HEK293 (cell line): ENCODE data around the gene C19orf73.

Source experiments
- CTCF ChIA-PET: fragments of 350-600 bp; formaldehyde crosslinking; extraction: SDS; loops from one replicate; lab custom pipeline; 2021; ENCODE audit warnings: antibody characterized with exemption; lab: Yijun Ruan, JAX
- POLR2A ChIA-PET: fragments of 300-600 bp; formaldehyde crosslinking; extraction: SDS; loops from one replicate; lab custom pipeline; 2020; ENCODE audit warnings: antibody characterized with exemption, inconsistent platforms; lab: Yijun Ruan, JAX
- H3K27ac ChIP-seq: fragments of 200-500 bp; sonication (Bioruptor generic); 2 replicates; pipeline ENCODE4 v1.5.1; 2014; ENCODE audit warnings: low read depth, low read length, control low read depth, inconsistent platforms; ENCODE audit errors: extremely low read depth
- H3K36me3 ChIP-seq, 2 experiments: fragments of 200-500 bp in 1 of 2; sonication (Bioruptor generic) in 1 of 2; 1 replicate in 1 of 2; 2 replicates in 1 of 2; pipeline ENCODE4 v1.5.1; 2014 to 2017; ENCODE audit warnings: inconsistent platforms in 2 of 2, low read length in 2 of 2; ENCODE audit not compliant: control insufficient read depth in 2 of 2, insufficient read depth in 1 of 2
- H3K4me1 ChIP-seq: fragments of 200-500 bp; sonication (Bioruptor generic); 2 replicates; pipeline ENCODE4 v1.5.1; 2014; ENCODE audit warnings: mild to moderate bottlenecking, low read length, inconsistent platforms; ENCODE audit not compliant: control insufficient read depth, insufficient read depth
- H3K4me3 ChIP-seq: 2 replicates; pipeline ENCODE4 v1.5.1; 2011; ENCODE audit warnings: low read depth, mild to moderate bottlenecking, control low read depth, low read length, moderate library complexity
- H3K9me3 ChIP-seq: fragments of 200-500 bp; sonication (Bioruptor generic); 2 replicates; pipeline ENCODE4 v1.5.1; 2014; ENCODE audit warnings: low read depth, low read length, inconsistent platforms; ENCODE audit not compliant: control insufficient read depth, insufficient read depth
- GLI2 ChIP-seq: fragments of 450-650 bp; formaldehyde crosslinking; IDR thresholded peaks from 2 replicates; pipeline ENCODE4; 2017; ENCODE audit warnings: missing biosample characterization, missing genetic modification characterization, low read depth, borderline replicate concordance
- KLF10 ChIP-seq: fragments of 450-650 bp; IDR thresholded peaks from 2 replicates; pipeline ENCODE4 v1.5.1; 2018; ENCODE audit warnings: missing biosample characterization, mild to moderate bottlenecking, missing genetic modification characterization
- PRDM1 ChIP-seq: fragments of 450-650 bp; formaldehyde crosslinking; IDR thresholded peaks from 2 replicates; pipeline ENCODE4; 2016; ENCODE audit warnings: missing biosample characterization, missing genetic modification characterization
- TCF7L2 ChIP-seq: IDR thresholded peaks from 2 replicates; pipeline ENCODE4 v1.6.1; 2011; ENCODE audit warnings: low read depth, mild to moderate bottlenecking, inconsistent platforms, low read length, moderate library complexity, borderline replicate concordance
- ZFP41 ChIP-seq: fragments of 450-650 bp; formaldehyde crosslinking; IDR thresholded peaks from 2 replicates; pipeline ENCODE4 v1.5.1; 2016; ENCODE audit warnings: missing biosample characterization, missing genetic modification characterization, borderline replicate concordance
- ZFP69B ChIP-seq: fragments of 450-650 bp; formaldehyde crosslinking; IDR thresholded peaks from 2 replicates; pipeline ENCODE4 v1.5.1; 2016; ENCODE audit warnings: missing biosample characterization, missing genetic modification characterization
- ZNF175 ChIP-seq: fragments of 450-650 bp; formaldehyde crosslinking; IDR thresholded peaks from 2 replicates; pipeline ENCODE4 v1.5.1; 2016; ENCODE audit warnings: missing biosample characterization, missing genetic modification characterization
- ZNF501 ChIP-seq: fragments of 450-650 bp; formaldehyde crosslinking; IDR thresholded peaks from 2 replicates; pipeline ENCODE4 v1.5.1; 2016; ENCODE audit warnings: missing biosample characterization, missing genetic modification characterization
- ZNF510 ChIP-seq: fragments of 450-650 bp; formaldehyde crosslinking; IDR thresholded peaks from 2 replicates; pipeline ENCODE4 v1.5.1; 2018; ENCODE audit warnings: mild to moderate bottlenecking, missing genetic modification characterization, missing biosample characterization; ENCODE audit not compliant: insufficient replicate concordance
- ZNF600 ChIP-seq: fragments of 450-650 bp; formaldehyde crosslinking; IDR thresholded peaks from 2 replicates; pipeline ENCODE4 v1.5.1; 2016; ENCODE audit warnings: missing biosample characterization, missing genetic modification characterization
- ZNF768 ChIP-seq: fragments of 450-650 bp; formaldehyde crosslinking; IDR thresholded peaks from 2 replicates; pipeline ENCODE4 v1.5.1; 2018; ENCODE audit warnings: missing biosample characterization, mild to moderate bottlenecking, missing genetic modification characterization
- TF ChIP-seq, protein P1 (sequence below): sonication (generic); formaldehyde crosslinking; IDR thresholded peaks from 2 replicates; pipeline ENCODE4 v1.8.1; 2022; ENCODE audit warnings: mild to moderate bottlenecking, moderate library complexity, missing genetic modification reagents
- TF ChIP-seq, protein P2 (sequence below): fragments of 450-650 bp; formaldehyde crosslinking; IDR thresholded peaks from 2 replicates; pipeline ENCODE4 v1.5.1; 2016; ENCODE audit warnings: missing biosample characterization, missing genetic modification characterization, borderline replicate concordance
- TF ChIP-seq, protein P3 (sequence below): fragments of 450-650 bp; formaldehyde crosslinking; IDR thresholded peaks from 2 replicates; pipeline ENCODE4 v1.5.1; 2016; ENCODE audit warnings: missing biosample characterization, missing genetic modification characterization
- TF ChIP-seq, protein P4 (sequence below): fragments of 450-650 bp; formaldehyde crosslinking; IDR thresholded peaks from 2 replicates; pipeline ENCODE4 v1.5.1; 2016; ENCODE audit warnings: missing biosample characterization, missing genetic modification characterization, low read depth

The C19orf73 gene

DNA sequence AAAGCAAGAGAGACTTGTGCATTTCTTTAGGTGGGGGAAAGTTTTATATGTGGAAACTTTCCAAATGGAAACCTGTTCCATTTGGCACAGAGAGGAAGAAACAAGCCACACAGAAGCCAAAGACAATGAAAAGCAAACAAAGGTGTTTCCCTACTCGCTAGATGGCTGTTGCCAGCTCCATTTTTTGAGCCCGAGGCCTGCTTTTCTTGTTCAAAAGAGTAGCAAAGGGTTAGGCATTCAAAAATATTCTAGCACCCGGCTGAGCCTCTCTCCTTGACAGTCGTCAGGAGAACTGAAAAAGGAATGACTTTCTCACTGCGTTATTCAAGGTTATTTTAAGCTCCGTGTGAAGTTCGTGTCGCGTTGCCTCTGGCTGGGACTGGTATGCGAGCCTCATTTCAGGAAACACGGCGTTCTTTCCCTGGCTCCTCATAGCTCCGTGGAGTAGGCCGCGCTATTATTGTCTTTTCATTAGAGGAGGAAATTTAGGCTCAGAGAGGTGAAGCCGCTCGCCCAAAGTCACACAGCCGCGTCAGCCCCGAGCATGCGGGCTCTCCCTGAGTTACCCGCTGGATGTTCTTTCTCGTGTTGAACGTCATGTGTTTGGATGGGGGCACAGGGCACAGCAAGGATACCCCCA, 46.3 kb upstream of the C19orf73 start:
- POLR2A ChIA-PET, result no interaction called here
- H3K4me1 ChIP-seq, result no peaks in the 10 kb centered on the region
- H3K27ac ChIP-seq, result no peak overlapping the region
- TF ChIP-seq ZNF768 (tag by site-specific recombination) (peak; percentile 74; the same call in 1 of the 2 replicates), PRDM1 (peak; percentile 82), ZNF510 (tag by site-specific recombination) (no peak)
- TF ChIP-seq, protein P1, sequence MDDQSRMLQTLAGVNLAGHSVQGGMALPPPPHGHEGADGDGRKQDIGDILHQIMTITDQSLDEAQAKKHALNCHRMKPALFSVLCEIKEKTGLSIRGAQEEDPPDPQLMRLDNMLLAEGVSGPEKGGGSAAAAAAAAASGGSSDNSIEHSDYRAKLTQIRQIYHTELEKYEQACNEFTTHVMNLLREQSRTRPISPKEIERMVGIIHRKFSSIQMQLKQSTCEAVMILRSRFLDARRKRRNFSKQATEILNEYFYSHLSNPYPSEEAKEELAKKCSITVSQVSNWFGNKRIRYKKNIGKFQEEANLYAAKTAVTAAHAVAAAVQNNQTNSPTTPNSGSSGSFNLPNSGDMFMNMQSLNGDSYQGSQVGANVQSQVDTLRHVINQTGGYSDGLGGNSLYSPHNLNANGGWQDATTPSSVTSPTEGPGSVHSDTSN, result no peak
- TF ChIP-seq, all 188 proteins: peak for 2
- no peak overlapping the region for H3K4me3 ChIP-seq
- H3K9me3 ChIP-seq, result no peaks in the 10 kb centered on the region
- no peaks in the 10 kb centered on the region for H3K36me3 ChIP-seq
- CTCF ChIA-PET, result interaction anchor here (0.7 to 2.8 kb wide), 5 partner anchors 19 to 395 kb away, joined by 3 to 14 read pairs (median 4); no protein-coding TSS in a partner anchor

DNA sequence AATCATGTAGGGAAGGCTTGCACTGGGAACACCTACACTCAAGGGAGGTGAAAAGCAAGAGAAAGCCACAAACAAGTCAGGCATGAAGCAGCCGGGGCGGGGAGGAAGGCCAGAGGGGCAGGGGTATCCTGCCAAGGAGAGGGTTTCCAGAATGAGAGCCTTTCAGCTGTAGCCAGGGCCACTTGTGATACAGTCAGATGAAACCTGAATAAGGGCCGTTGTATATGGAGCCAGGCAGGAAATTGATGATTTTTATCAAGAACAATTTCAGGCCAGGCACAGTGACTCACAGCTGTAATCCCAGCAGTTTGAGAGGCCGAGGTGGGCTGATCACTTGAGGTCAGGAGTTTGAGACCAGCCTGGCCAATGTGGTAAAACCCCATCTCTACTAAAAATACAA, 43.0 kb upstream of the C19orf73 start:
- TF ChIP-seq, protein P2, sequence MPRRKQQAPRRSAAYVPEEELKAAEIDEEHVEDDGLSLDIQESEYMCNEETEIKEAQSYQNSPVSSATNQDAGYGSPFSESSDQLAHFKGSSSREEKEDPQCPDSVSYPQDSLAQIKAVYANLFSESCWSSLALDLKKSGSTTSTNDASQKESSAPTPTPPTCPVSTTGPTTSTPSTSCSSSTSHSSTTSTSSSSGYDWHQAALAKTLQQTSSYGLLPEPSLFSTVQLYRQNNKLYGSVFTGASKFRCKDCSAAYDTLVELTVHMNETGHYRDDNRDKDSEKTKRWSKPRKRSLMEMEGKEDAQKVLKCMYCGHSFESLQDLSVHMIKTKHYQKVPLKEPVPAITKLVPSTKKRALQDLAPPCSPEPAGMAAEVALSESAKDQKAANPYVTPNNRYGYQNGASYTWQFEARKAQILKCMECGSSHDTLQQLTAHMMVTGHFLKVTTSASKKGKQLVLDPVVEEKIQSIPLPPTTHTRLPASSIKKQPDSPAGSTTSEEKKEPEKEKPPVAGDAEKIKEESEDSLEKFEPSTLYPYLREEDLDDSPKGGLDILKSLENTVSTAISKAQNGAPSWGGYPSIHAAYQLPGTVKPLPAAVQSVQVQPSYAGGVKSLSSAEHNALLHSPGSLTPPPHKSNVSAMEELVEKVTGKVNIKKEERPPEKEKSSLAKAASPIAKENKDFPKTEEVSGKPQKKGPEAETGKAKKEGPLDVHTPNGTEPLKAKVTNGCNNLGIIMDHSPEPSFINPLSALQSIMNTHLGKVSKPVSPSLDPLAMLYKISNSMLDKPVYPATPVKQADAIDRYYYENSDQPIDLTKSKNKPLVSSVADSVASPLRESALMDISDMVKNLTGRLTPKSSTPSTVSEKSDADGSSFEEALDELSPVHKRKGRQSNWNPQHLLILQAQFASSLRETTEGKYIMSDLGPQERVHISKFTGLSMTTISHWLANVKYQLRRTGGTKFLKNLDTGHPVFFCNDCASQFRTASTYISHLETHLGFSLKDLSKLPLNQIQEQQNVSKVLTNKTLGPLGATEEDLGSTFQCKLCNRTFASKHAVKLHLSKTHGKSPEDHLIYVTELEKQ (tag by site-specific recombination), result no peak
- TF ChIP-seq ZNF501 (tag by site-specific recombination) (no peak), ZNF600 (no peak), ZNF175 (tag by site-specific recombination) (no peak), ZFP41 (tag by site-specific recombination) (no peak), TCF7L2 (no peak), ZFP69B (no peak), KLF10 (tag by site-specific recombination) (no peak), GLI2 (tag by site-specific recombination) (no peak)
- TF ChIP-seq, protein P3, sequence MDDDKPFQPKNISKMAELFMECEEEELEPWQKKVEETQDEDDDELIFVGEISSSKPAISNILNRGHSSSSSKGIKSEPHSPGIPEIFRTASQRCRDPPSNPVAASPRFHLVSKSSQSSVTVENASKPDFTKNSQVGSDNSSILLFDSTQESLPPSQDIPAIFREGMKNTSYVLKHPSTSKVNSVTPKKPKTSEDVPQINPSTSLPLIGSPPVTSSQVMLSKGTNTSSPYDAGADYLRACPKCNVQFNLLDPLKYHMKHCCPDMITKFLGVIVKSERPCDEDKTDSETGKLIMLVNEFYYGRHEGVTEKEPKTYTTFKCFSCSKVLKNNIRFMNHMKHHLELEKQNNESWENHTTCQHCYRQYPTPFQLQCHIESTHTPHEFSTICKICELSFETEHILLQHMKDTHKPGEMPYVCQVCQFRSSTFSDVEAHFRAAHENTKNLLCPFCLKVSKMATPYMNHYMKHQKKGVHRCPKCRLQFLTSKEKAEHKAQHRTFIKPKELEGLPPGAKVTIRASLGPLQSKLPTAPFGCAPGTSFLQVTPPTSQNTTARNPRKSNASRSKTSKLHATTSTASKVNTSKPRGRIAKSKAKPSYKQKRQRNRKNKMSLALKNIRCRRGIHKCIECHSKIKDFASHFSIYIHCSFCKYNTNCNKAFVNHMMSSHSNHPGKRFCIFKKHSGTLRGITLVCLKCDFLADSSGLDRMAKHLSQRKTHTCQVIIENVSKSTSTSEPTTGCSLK (tag by site-specific recombination), result no peak
- TF ChIP-seq, protein P4, sequence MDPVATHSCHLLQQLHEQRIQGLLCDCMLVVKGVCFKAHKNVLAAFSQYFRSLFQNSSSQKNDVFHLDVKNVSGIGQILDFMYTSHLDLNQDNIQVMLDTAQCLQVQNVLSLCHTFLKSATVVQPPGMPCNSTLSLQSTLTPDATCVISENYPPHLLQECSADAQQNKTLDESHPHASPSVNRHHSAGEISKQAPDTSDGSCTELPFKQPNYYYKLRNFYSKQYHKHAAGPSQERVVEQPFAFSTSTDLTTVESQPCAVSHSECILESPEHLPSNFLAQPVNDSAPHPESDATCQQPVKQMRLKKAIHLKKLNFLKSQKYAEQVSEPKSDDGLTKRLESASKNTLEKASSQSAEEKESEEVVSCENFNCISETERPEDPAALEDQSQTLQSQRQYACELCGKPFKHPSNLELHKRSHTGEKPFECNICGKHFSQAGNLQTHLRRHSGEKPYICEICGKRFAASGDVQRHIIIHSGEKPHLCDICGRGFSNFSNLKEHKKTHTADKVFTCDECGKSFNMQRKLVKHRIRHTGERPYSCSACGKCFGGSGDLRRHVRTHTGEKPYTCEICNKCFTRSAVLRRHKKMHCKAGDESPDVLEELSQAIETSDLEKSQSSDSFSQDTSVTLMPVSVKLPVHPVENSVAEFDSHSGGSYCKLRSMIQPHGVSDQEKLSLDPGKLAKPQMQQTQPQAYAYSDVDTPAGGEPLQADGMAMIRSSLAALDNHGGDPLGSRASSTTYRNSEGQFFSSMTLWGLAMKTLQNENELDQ (tag by site-specific recombination), result no peak
- POLR2A ChIA-PET, result interaction anchor here (1.2 kb wide), 1 partner anchor 11 kb away, joined by 3 read pairs; no protein-coding TSS in a partner anchor
- Histone ChIP-seq H3K4me3 (no peak overlapping the region), H3K36me3 (no peaks in the 10 kb centered on the region), H3K27ac (no peak overlapping the region), H3K9me3 (no peaks in the 10 kb centered on the region), H3K4me1 (peaks cover 7% of the 10 kb centered on the region)
- CTCF ChIA-PET, result interaction anchor here (0.6 to 2.1 kb wide), 7 partner anchors 13 to 319 kb away, joined by 3 to 8 read pairs (median 4); partner anchors contain the start of gene RUVBL2
